IPS-15b (cell line): Measurements from ENCODE around the gene NKX2-3.

Source experiments
- H3K27me3 ChIP-seq: one replicate; pipeline ENCODE4 v1.6.1; 2013; ENCODE audit warnings: low read length; ENCODE audit not compliant: control insufficient read depth, insufficient read depth
- H3K36me3 ChIP-seq: one replicate; pipeline ENCODE4 v1.6.1; 2013; ENCODE audit warnings: low read length; ENCODE audit not compliant: control insufficient read depth, insufficient read depth
- H3K4me1 ChIP-seq: one replicate; pipeline ENCODE4 v1.6.1; 2013; ENCODE audit warnings: mild to moderate bottlenecking, low read length; ENCODE audit not compliant: control insufficient read depth, insufficient read depth
- H3K4me3 ChIP-seq: one replicate; pipeline ENCODE4 v1.5.1; 2013; ENCODE audit warnings: low read depth, low read length
- H3K9ac ChIP-seq: one replicate; pipeline ENCODE4 v1.6.1; 2013; ENCODE audit warnings: low read depth, mild to moderate bottlenecking, low read length
- H3K9me3 ChIP-seq: one replicate; pipeline ENCODE4 v1.6.1; 2013; ENCODE audit warnings: mild to moderate bottlenecking, low read length; ENCODE audit not compliant: control insufficient read depth, insufficient read depth

The NKX2-3 gene

DNA sequence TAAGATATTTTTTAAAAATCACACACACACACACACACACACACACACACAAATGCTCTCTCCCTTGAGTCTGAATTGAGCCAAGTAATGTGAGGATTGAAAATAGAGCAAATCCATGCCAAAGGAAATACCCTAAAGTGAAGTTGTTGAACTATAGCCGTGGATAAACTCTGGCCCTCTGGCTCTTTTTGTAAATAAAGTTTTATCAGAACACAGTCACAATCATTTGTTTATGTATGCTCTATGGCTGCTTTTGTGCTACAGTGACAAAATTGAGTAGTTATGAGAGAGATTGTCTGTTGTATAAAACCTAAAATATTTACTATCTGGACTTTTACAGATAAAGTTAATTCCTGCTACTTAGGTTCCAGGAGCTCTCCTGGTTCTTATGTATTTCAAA lies 39.1 kb downstream of the NKX2-3 start:
- Histone ChIP-seq H3K36me3 (no peaks in the 10 kb centered on the region), H3K9me3 (no peaks in the 10 kb centered on the region), H3K27me3 (no peaks in the 10 kb centered on the region), H3K9ac (no peak overlapping the region), H3K4me1 (peaks cover 6% of the 10 kb centered on the region), H3K4me3 (no peak overlapping the region)

- no peaks in the 10 kb centered on the region for H3K27me3 ChIP-seq
- no peak overlapping the region for H3K9ac ChIP-seq
- H3K4me1 ChIP-seq, result peaks cover 6% of the 10 kb centered on the region
- H3K4me3 ChIP-seq, result no peak overlapping the region
- H3K9me3 ChIP-seq, result no peaks in the 10 kb centered on the region
- no peaks in the 10 kb centered on the region for H3K36me3 ChIP-seq
Observed at GRCh38 chr10:99573790-99574189, 41.0 kb downstream of the NKX2-3 start.

- H3K4me3 ChIP-seq, result no peak overlapping the region
- H3K4me1 ChIP-seq, result no peaks in the 10 kb centered on the region
- H3K9me3 ChIP-seq, result no peaks in the 10 kb centered on the region
- H3K27me3 ChIP-seq, result no peaks in the 10 kb centered on the region
- no peaks in the 10 kb centered on the region for H3K36me3 ChIP-seq
- H3K9ac ChIP-seq, result no peak overlapping the region
Observed at GRCh38 chr10:99579971-99580370, 47.2 kb downstream of the NKX2-3 start.

GRCh38 chr10:99582255-99582770 lies 49.6 kb downstream of the NKX2-3 start:
- no peaks in the 10 kb centered on the region for H3K9me3 ChIP-seq
- no peak overlapping the region for H3K9ac ChIP-seq
- no peaks in the 10 kb centered on the region for H3K27me3 ChIP-seq
- H3K4me1 ChIP-seq, result no peaks in the 10 kb centered on the region
- no peak overlapping the region for H3K4me3 ChIP-seq
- H3K36me3 ChIP-seq, result no peaks in the 10 kb centered on the region

GRCh38 chr10:99583687-99584086 lies 50.9 kb downstream of the NKX2-3 start:
- no peak overlapping the region for H3K9ac ChIP-seq

More at GRCh38 chr10:99583687-99584086, 50.9 kb downstream of the NKX2-3 start:
- Histone ChIP-seq H3K4me1 (no peaks in the 10 kb centered on the region), H3K4me3 (no peak overlapping the region), H3K9me3 (no peaks in the 10 kb centered on the region), H3K27me3 (no peaks in the 10 kb centered on the region), H3K36me3 (no peaks in the 10 kb centered on the region)
